HEK293 (cell line): ENCODE data around the gene SLIT1.

Experiments used
- CTCF ChIA-PET: fragments of 350-600 bp; formaldehyde crosslinking; extraction: SDS; loops from one replicate; lab custom pipeline; 2021; ENCODE audit warnings: antibody characterized with exemption; lab: Yijun Ruan, JAX
- POLR2A ChIA-PET: fragments of 300-600 bp; formaldehyde crosslinking; extraction: SDS; loops from one replicate; lab custom pipeline; 2020; ENCODE audit warnings: antibody characterized with exemption, inconsistent platforms; lab: Yijun Ruan, JAX
- H3K27ac ChIP-seq: fragments of 200-500 bp; sonication (Bioruptor generic); 2 replicates; pipeline ENCODE4 v1.5.1; 2014; ENCODE audit warnings: low read depth, low read length, control low read depth, inconsistent platforms; ENCODE audit errors: extremely low read depth
- H3K36me3 ChIP-seq, 2 experiments: fragments of 200-500 bp in 1 of 2; sonication (Bioruptor generic) in 1 of 2; 1 replicate in 1 of 2; 2 replicates in 1 of 2; pipeline ENCODE4 v1.5.1; 2014 to 2017; ENCODE audit warnings: inconsistent platforms in 2 of 2, low read length in 2 of 2; ENCODE audit not compliant: control insufficient read depth in 2 of 2, insufficient read depth in 1 of 2
- H3K4me1 ChIP-seq: fragments of 200-500 bp; sonication (Bioruptor generic); 2 replicates; pipeline ENCODE4 v1.5.1; 2014; ENCODE audit warnings: mild to moderate bottlenecking, low read length, inconsistent platforms; ENCODE audit not compliant: control insufficient read depth, insufficient read depth
- H3K4me3 ChIP-seq: 2 replicates; pipeline ENCODE4 v1.5.1; 2011; ENCODE audit warnings: low read depth, mild to moderate bottlenecking, control low read depth, low read length, moderate library complexity
- H3K9me3 ChIP-seq: fragments of 200-500 bp; sonication (Bioruptor generic); 2 replicates; pipeline ENCODE4 v1.5.1; 2014; ENCODE audit warnings: low read depth, low read length, inconsistent platforms; ENCODE audit not compliant: control insufficient read depth, insufficient read depth
- GLI4 ChIP-seq: fragments of 450-650 bp; formaldehyde crosslinking; IDR thresholded peaks from 2 replicates; pipeline ENCODE4 v1.5.1; 2016; ENCODE audit warnings: missing biosample characterization, missing genetic modification characterization
- GLIS2 ChIP-seq: fragments of 450-650 bp; formaldehyde crosslinking; IDR thresholded peaks from 2 replicates; pipeline ENCODE4 v1.5.1; 2016; ENCODE audit warnings: missing biosample characterization, missing genetic modification characterization
- PRDM1 ChIP-seq: fragments of 450-650 bp; formaldehyde crosslinking; IDR thresholded peaks from 2 replicates; pipeline ENCODE4; 2016; ENCODE audit warnings: missing biosample characterization, missing genetic modification characterization
- WT1 ChIP-seq: fragments of 450-650 bp; formaldehyde crosslinking; IDR thresholded peaks from 2 replicates; pipeline ENCODE4 v1.5.1; 2016; ENCODE audit warnings: missing biosample characterization, missing genetic modification characterization
- YY1 ChIP-seq: fragments of 450-650 bp; formaldehyde crosslinking; IDR thresholded peaks from 2 replicates; pipeline ENCODE4 v1.5.1; 2018; ENCODE audit warnings: missing biosample characterization, missing genetic modification characterization
- ZBTB17 ChIP-seq: fragments of 450-650 bp; formaldehyde crosslinking; IDR thresholded peaks from 2 replicates; pipeline ENCODE4 v1.5.1; 2016; ENCODE audit warnings: missing biosample characterization, missing genetic modification characterization
- ZFHX2 ChIP-seq: fragments of 450-650 bp; formaldehyde crosslinking; conservative IDR thresholded peaks from 2 replicates; pipeline ENCODE4 v1.5.1; 2016; ENCODE audit warnings: missing biosample characterization, missing genetic modification characterization
- ZNF146 ChIP-seq: fragments of 450-650 bp; formaldehyde crosslinking; IDR thresholded peaks from 2 replicates; pipeline ENCODE4 v1.5.1; 2016; ENCODE audit warnings: missing biosample characterization, missing genetic modification characterization
- ZNF184 ChIP-seq: fragments of 450-650 bp; IDR thresholded peaks from 2 replicates; pipeline ENCODE4 v1.5.1; 2018; ENCODE audit warnings: missing biosample characterization, mild to moderate bottlenecking, missing genetic modification characterization
- ZNF549 ChIP-seq: fragments of 450-650 bp; IDR thresholded peaks from 2 replicates; pipeline ENCODE4 v1.5.1; 2018; ENCODE audit warnings: missing biosample characterization, missing genetic modification characterization, mild to moderate bottlenecking, inconsistent platforms, moderate library complexity
- ZNF785 ChIP-seq: fragments of 450-650 bp; formaldehyde crosslinking; IDR thresholded peaks from 2 replicates; pipeline ENCODE4 v1.5.1; 2016; ENCODE audit warnings: missing biosample characterization, missing genetic modification characterization
- TF ChIP-seq, protein P1 (sequence below): fragments of 450-650 bp; formaldehyde crosslinking; IDR thresholded peaks from 2 replicates; pipeline ENCODE4 v1.5.1; 2016; ENCODE audit warnings: missing biosample characterization, missing genetic modification characterization
- TF ChIP-seq, protein P2 (sequence below): fragments of 450-650 bp; formaldehyde crosslinking; IDR thresholded peaks from 2 replicates; pipeline ENCODE4 v1.5.1; 2016; ENCODE audit warnings: missing biosample characterization, missing genetic modification characterization
- TF ChIP-seq, protein P3 (sequence below): fragments of 450-650 bp; formaldehyde crosslinking; IDR thresholded peaks from 2 replicates; pipeline ENCODE4 v1.5.1; 2017; ENCODE audit warnings: missing biosample characterization, missing genetic modification characterization
- TF ChIP-seq, protein P4 (sequence below): fragments of 450-650 bp; formaldehyde crosslinking; IDR thresholded peaks from 2 replicates; pipeline ENCODE4 v1.5.1; 2016; ENCODE audit warnings: missing biosample characterization, missing genetic modification characterization
- TF ChIP-seq, protein P5 (sequence below): fragments of 450-650 bp; formaldehyde crosslinking; IDR thresholded peaks from 2 replicates; pipeline ENCODE4 v1.5.1; 2016; ENCODE audit warnings: missing biosample characterization, missing genetic modification characterization

Gene SLIT1

GRCh38 chr10:96998329-96998888 lies 187.3 kb downstream of the SLIT1 start (continued):
- TF ChIP-seq GLI4 (tag by site-specific recombination) (no peak), ZNF184 (tag by site-specific recombination) (0 out of 2 replicates have a peak, but pooled peaks have one; percentile 20), WT1 (tag by site-specific recombination) (no peak), GLIS2 (tag by site-specific recombination) (0 out of 2 replicates have a peak, but pooled peaks have one; percentile 20), PRDM1 (tag by site-specific recombination) (no peak), ZFHX2 (tag by site-specific recombination) (no peak), YY1 (tag by site-specific recombination) (no peak), ZNF785 (tag by site-specific recombination) (no peak), ZNF146 (tag by site-specific recombination) (no peak), ZBTB17 (tag by site-specific recombination) (0 out of 2 replicates have a peak, but pooled peaks have one; percentile 11)
- TF ChIP-seq, protein P1, sequence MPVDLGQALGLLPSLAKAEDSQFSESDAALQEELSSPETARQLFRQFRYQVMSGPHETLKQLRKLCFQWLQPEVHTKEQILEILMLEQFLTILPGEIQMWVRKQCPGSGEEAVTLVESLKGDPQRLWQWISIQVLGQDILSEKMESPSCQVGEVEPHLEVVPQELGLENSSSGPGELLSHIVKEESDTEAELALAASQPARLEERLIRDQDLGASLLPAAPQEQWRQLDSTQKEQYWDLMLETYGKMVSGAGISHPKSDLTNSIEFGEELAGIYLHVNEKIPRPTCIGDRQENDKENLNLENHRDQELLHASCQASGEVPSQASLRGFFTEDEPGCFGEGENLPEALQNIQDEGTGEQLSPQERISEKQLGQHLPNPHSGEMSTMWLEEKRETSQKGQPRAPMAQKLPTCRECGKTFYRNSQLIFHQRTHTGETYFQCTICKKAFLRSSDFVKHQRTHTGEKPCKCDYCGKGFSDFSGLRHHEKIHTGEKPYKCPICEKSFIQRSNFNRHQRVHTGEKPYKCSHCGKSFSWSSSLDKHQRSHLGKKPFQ (tag by site-specific recombination), result 0 out of 2 replicates have a peak, but pooled peaks have one; percentile 45
- TF ChIP-seq, protein P2, sequence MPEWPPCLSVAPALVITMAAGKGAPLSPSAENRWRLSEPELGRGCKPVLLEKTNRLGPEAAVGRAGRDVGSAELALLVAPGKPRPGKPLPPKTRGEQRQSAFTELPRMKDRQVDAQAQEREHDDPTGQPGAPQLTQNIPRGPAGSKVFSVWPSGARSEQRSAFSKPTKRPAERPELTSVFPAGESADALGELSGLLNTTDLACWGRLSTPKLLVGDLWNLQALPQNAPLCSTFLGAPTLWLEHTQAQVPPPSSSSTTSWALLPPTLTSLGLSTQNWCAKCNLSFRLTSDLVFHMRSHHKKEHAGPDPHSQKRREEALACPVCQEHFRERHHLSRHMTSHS (tag by site-specific recombination), result no peak
- TF ChIP-seq, protein P3, sequence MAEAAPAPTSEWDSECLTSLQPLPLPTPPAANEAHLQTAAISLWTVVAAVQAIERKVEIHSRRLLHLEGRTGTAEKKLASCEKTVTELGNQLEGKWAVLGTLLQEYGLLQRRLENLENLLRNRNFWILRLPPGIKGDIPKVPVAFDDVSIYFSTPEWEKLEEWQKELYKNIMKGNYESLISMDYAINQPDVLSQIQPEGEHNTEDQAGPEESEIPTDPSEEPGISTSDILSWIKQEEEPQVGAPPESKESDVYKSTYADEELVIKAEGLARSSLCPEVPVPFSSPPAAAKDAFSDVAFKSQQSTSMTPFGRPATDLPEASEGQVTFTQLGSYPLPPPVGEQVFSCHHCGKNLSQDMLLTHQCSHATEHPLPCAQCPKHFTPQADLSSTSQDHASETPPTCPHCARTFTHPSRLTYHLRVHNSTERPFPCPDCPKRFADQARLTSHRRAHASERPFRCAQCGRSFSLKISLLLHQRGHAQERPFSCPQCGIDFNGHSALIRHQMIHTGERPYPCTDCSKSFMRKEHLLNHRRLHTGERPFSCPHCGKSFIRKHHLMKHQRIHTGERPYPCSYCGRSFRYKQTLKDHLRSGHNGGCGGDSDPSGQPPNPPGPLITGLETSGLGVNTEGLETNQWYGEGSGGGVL (tag by site-specific recombination), result no peak
- TF ChIP-seq, protein P4, sequence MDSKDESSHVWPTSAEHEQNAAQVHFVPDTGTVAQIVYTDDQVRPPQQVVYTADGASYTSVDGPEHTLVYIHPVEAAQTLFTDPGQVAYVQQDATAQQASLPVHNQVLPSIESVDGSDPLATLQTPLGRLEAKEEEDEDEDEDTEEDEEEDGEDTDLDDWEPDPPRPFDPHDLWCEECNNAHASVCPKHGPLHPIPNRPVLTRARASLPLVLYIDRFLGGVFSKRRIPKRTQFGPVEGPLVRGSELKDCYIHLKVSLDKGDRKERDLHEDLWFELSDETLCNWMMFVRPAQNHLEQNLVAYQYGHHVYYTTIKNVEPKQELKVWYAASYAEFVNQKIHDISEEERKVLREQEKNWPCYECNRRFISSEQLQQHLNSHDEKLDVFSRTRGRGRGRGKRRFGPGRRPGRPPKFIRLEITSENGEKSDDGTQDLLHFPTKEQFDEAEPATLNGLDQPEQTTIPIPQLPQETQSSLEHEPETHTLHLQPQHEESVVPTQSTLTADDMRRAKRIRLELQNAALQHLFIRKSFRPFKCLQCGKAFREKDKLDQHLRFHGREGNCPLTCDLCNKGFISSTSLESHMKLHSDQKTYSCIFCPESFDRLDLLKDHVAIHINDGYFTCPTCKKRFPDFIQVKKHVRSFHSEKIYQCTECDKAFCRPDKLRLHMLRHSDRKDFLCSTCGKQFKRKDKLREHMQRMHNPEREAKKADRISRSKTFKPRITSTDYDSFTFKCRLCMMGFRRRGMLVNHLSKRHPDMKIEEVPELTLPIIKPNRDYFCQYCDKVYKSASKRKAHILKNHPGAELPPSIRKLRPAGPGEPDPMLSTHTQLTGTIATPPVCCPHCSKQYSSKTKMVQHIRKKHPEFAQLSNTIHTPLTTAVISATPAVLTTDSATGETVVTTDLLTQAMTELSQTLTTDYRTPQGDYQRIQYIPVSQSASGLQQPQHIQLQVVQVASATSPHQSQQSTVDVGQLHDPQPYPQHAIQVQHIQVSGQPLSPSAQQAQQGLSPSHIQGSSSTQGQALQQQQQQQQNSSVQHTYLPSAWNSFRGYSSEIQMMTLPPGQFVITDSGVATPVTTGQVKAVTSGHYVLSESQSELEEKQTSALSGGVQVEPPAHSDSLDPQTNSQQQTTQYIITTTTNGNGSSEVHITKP, result peak; percentile 55
- TF ChIP-seq, protein P5, sequence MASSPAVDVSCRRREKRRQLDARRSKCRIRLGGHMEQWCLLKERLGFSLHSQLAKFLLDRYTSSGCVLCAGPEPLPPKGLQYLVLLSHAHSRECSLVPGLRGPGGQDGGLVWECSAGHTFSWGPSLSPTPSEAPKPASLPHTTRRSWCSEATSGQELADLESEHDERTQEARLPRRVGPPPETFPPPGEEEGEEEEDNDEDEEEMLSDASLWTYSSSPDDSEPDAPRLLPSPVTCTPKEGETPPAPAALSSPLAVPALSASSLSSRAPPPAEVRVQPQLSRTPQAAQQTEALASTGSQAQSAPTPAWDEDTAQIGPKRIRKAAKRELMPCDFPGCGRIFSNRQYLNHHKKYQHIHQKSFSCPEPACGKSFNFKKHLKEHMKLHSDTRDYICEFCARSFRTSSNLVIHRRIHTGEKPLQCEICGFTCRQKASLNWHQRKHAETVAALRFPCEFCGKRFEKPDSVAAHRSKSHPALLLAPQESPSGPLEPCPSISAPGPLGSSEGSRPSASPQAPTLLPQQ, result peak; percentile 91

GRCh38 chr10:96996275-96996965 lies 189.3 kb downstream of the SLIT1 start:
- no peaks in the 10 kb centered on the region for H3K9me3 ChIP-seq
- TF ChIP-seq, protein P4, result peak; percentile 38; the same call in 1 of the 2 replicates
- TF ChIP-seq, protein P5, result 0 out of 2 replicates have a peak, but pooled peaks have one; percentile 18
- no peak for TF ChIP-seq ZNF549
- TF ChIP-seq, all 188 proteins: peak for 2
- H3K4me1 ChIP-seq, result peaks cover 9% of the 10 kb centered on the region
- ChIA-PET POLR2A (no interaction called here), CTCF (interaction anchor here (0.9 to 1.0 kb wide), 2 partner anchors 29 kb away, joined by 4 to 5 read pairs; no protein-coding TSS in a partner anchor)
- no peak overlapping the region for H3K27ac ChIP-seq
- no peaks in the 10 kb centered on the region for H3K36me3 ChIP-seq
- no peak overlapping the region for H3K4me3 ChIP-seq
